NB4 (cell line): ENCODE results near the gene DPP8.

ENCODE experiments used
- DNase-seq: peaks from one replicate; pipeline ENCODE4 v3.0.0; 2010; ENCODE audit warnings: low read depth
- H3K4me3 ChIP-seq: one replicate; pipeline ENCODE4 v1.5.1; 2011; ENCODE audit warnings: mild to moderate bottlenecking, low read depth, low read length, moderate library complexity
- MYC ChIP-seq: IDR thresholded peaks from 2 replicates; pipeline ENCODE4 v1.6.1; 2011; ENCODE audit warnings: low read depth, low read length
- POLR2A ChIP-seq: IDR thresholded peaks from 2 replicates; pipeline ENCODE4 v1.6.1; 2011; ENCODE audit warnings: mild to moderate bottlenecking; ENCODE audit not compliant: insufficient read length; ENCODE audit errors: extremely low read depth
- TF ChIP-seq, protein P1 (sequence below): IDR thresholded peaks from 2 replicates; pipeline ENCODE4 v1.6.1; 2011; ENCODE audit warnings: low read depth, low read length
- TF ChIP-seq, protein P2 (sequence below): IDR thresholded peaks from one replicate; pipeline ENCODE4 v1.5.1; 2012; ENCODE audit warnings: low read depth, low read length

DPP8 gene

DNA sequence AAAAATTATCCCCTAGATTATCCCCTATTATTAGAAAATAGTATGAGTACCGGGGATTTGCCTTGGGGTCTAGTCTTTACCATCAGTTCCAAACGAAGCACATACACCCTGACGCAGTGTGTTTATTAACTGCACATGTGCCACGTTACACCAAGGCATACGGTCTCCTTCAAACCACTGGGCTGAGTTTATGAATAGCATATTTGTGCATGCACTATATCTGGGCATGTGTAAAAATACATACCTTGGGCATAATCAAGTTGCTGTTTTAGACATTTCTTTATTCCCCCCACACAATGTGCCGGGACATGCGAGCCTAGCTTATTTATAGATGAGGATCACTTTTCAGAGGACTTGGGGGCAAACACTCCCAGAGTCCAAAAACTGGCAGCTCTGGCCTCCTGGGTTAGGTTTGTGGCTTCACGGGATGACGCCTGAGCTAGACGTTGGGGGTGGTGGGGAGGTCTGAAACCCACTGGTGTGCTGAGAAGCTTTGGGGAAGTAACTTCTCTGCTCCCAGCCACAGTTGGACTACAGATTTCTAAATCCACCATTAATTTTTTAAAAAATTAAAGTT, 111.0 kb downstream of the DPP8 start:
- TF ChIP-seq, protein P1, sequence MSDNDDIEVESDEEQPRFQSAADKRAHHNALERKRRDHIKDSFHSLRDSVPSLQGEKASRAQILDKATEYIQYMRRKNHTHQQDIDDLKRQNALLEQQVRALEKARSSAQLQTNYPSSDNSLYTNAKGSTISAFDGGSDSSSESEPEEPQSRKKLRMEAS = no peak
- TF ChIP-seq MYC = no peak
- no peak for TF ChIP-seq POLR2A
- TF ChIP-seq, protein P2, sequence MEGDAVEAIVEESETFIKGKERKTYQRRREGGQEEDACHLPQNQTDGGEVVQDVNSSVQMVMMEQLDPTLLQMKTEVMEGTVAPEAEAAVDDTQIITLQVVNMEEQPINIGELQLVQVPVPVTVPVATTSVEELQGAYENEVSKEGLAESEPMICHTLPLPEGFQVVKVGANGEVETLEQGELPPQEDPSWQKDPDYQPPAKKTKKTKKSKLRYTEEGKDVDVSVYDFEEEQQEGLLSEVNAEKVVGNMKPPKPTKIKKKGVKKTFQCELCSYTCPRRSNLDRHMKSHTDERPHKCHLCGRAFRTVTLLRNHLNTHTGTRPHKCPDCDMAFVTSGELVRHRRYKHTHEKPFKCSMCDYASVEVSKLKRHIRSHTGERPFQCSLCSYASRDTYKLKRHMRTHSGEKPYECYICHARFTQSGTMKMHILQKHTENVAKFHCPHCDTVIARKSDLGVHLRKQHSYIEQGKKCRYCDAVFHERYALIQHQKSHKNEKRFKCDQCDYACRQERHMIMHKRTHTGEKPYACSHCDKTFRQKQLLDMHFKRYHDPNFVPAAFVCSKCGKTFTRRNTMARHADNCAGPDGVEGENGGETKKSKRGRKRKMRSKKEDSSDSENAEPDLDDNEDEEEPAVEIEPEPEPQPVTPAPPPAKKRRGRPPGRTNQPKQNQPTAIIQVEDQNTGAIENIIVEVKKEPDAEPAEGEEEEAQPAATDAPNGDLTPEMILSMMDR = no peak
- H3K4me3 ChIP-seq = no peak overlapping the region
- DNase-seq = peak; percentile 46

DNA sequence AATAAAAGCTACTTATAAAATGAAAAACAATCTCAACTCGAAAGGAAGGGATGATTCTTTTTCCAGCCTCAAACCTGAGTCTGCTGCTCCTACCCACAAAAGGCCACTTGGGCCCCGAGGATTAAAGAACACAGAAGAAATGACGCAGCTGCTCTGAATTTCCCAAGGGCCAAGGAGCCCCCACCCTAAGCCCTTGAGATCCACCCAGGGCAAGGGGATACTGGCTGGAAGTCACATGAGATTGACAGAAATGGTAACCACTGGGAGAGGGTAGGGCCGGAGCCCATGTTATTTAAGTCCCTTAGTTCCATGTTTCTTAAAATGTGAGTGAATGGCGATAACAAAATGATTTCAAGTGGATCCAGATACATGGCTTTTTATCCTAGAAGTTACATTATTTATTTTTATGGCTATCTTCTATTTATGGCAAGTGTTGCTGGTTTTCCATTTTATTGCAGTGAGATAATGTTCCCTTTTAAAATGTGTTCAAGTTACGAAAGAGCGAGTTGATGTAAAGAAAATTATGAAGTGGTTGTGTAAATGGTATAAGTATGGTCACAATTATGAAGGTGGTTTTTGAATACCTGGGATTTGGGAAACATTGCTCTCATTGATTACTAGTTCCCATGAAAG, 111.6 kb downstream of the DPP8 start:
- DNase-seq = no peak
- no peak overlapping the region for H3K4me3 ChIP-seq
- TF ChIP-seq, protein P1 = no peak
- TF ChIP-seq POLR2A = no peak
- TF ChIP-seq, protein P2 = no peak
- TF ChIP-seq MYC = no peak

DNA sequence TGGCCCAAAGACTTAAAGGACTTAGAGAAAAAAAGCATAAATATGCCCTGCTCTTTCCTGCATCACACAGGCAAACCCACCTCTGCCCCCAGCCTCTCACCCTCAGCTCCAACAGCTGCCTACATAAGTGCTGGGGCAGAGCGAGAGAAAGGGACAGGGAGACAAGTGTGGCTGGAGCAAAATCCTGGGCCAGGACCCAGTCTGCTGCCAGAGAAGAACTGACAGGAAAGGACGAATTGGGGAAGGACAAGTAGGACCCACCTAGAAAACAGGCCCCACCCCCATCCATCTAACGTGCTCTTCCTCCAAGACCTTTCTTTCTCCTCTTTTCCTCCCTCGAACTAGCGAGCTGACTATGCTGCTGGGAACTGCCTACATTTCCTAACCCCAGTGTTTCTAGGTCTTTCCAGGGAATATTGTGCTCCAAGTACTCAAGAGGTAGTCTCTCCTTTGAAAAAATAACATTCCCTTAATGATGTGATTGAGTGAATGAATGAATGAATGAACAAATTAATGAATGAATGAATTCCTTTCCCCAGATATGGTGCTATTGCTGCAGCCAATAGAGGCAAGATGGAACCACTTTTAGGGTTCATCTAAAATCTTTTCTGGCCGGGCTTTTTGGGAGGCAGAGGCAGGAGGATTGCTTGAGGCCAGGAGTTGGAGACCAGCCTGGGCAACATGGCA, 113.2 kb downstream of the DPP8 start:
- no peak overlapping the region for H3K4me3 ChIP-seq
- TF ChIP-seq, protein P1 = no peak
- no peak for TF ChIP-seq MYC
- DNase-seq = no peak

DNA sequence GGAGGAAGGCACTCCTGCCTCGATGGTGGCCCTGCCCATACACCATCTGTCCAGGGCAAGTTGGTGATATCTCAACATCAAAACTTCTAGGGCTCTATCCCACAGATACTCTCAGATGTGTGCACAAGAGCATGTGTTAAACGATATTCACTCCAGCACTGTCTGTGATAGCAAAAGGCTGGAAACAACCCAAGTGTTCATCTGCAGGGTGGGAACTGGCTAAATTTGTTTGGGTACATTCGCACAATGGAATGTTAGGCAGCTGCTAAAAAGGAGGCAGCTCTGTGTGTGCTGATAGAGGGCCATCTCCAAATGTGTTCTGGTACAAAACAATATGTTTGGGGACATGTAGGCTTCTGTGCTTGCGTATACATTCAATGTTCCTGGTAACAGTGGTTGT, 114.5 kb downstream of the DPP8 start:
- TF ChIP-seq, protein P2 = no peak
- TF ChIP-seq, protein P1 = no peak
- TF ChIP-seq MYC = no peak
- TF ChIP-seq POLR2A = no peak
- DNase-seq = no peak
- H3K4me3 ChIP-seq = no peak overlapping the region

DNA sequence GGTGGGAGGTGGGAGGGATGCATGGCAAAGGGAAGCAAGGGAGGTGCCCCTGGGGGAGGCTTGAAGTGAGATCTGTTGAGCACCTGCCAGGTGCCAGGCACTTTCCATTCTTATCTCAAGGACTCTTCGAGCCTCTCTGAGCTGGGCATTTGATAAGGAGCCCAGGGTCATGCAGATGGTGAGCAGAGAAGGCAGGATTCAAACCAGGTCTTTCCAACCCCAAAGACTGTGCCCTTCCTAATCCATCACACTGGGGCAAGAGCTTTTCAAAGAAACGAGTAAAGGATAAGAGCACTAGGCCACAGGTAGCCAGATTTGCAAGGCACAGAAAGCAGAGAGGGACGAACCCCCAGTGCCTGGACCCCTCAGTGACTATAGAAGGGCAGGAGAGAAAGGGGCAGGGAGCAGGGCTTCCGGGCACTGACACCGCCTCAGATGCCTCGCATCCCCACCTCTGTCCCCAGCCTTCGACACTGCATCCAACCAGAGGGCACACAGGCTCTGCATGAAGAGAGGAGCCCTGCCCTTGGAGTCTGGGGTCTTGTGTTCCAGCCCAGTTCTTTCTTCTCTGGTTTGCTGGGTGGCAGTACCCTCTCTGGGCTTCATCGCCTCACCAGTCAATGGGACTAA, 115.8 kb downstream of the DPP8 start:
- H3K4me3 ChIP-seq = no peak overlapping the region
- TF ChIP-seq POLR2A (no peak), MYC (no peak)
- TF ChIP-seq, protein P2 = no peak
- TF ChIP-seq, protein P1 = no peak
- DNase-seq = no peak
